ENCODE measurements around the gene METTL5. TPM values are rescaled to one million over a fixed set of nuclear protein-coding genes. Genes with fewer than 3 reads are reported as not detected.
"Not testable (repeated sequence)": the region's sequence is repeated elsewhere in the genome, so short reads cannot be mapped to it uniquely, and the experiment has no call there.

The METTL5 gene
- total RNA-seq, 1 experiment from 2014 or later, result 35.8 TPM

DNA sequence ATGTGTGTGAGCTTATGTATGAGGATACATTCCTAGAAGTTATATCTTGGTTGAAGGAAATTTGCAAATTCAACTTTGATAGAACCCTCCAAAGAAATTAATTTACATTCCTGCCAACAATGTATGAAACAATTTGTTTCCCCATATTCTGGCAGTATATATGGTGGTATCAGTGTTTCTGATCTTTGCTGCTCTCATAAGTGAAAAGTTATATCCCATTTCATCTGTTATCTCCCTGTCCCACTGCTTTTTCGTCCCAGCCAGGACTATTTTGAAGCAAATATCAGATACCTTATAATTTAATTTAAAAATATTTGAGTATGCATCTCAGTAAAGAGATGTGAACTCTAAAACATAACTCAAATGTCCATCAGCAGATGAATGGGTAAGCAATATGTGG is 9.7 kb upstream of the METTL5 start:
- DNase-seq (ENCODE audit: low spot score), result no peak

DNA sequence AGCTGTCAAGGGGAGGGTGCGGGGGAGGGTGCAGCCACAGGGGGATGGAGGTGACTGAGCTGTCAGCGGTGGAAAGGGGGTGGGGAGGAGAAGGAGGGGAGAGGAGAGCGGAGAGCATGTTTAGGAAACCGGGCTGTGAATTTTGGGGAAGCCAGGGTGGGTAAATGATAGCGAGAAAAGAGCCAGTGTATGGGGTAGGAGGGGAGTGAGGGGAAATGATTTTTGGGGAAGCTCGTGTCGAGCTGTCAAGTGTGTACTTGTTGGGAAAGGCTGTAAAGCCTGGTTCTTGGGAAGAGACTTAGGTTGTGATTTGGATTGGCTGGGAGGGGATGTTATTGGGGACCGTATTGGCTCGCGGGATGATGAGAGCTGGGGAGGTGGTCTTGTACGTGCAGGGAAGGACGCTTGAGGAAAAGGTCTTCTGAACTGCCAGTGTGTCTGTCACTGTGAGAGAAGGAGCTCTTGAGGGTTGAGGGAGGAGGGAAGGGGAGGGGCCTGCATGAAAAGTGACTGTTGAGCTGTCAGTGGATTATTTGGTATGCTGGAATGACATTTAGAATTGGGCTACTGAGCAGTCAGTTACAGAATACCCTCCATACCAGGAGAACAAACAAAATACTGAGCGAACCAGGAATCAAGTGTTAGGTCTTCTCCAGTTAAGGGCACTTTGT is 3.6 kb upstream of the METTL5 start:
- DNase-seq (ENCODE audit: low spot score), result peak; percentile 48

DNA sequence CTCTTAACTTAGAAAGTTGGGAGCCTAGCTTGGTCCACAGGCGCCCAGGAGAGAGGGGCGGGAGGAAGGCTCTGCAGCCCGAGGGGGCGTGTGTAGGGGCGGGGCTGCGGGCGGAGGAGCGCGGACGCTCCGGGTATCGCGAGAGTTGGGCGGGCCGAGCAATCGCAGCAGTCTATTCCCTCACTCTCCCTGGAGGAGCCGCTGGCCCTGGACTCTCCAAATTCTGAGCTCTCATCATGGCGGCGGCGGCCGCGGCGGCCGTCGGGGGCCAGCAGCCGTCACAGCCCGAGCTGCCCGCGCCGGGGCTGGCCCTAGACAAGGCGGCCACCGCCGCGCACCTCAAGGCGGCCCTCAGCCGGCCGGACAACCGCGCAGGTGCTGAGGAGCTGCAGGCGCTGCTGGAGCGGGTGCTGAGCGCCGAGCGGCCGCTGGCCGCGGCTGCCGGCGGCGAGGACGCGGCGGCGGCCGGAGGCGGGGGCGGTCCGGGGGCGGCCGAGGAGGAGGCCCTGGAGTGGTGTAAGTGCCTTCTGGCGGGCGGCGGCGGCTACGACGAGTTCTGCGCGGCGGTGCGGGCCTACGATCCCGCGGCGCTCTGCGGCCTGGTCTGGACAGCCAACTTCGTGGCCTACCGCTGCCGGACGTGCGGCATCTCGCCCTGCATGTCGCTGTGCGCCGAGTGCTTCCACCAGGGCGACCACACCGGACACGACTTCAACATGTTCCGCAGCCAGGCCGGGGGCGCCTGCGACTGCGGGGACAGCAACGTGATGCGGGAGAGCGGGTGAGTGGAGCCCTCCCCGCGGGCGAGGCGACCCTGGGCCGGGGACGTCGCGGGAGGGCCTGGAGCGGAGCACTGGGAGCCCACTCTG is 2.8 kb upstream of the METTL5 start, which contains the start of gene UBR3:
Gene UBR3 (plus strand): TSS at position 183 of the 869 bp plus-strand sequence. CDS start 54 bp downstream, at position 237.
- DNase-seq (ENCODE audit: low spot score), result peak; percentile 85

DNA sequence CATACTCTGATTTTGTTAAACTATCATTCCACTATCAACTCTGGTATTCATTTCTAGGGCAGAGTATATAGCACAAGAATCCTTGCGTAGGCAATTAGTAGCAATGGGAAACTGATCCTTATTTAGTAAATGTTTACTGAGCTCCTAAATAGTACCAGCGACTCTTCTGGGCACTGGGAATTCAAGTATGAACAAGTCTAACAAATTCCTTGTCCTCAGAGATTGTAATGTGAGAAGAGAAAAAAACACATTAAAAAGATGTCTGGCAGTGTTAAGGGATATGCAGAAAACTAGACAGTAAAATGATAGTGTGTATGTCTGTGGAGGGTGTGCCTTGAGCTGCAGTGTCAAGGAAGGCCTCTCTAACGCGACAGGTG is 721 bp downstream of the METTL5 start:
- DNase-seq (ENCODE audit: low spot score), result no peak

DNA sequence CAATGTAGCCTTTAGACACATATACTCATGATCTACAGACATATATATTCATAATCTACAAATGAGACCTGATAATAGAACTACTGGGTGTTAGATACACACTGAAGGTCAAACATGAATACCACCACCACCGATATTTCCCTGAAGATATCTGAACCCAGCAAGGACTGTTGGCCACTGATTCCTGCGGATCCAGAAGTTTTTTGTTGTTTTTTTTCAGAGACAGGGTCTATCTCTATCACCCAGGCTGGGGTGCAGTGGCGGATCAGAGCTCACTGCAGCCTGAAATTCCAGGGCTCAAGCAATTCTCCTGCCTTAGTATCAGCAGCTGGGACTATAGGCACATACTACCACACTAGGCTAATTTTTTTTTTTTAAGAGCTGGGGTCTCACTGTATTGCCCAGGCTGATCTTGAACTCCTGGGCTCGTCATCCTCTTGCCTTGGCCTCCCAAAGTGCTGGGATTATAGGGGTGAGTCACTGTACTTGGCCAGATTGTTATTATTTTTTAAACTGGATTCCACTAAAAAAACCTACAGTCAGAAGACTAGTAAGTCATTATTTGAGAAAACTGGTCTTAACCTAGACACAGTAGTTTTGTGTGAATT is 1.8 kb downstream of the METTL5 start:
- DNase-seq (ENCODE audit: low spot score), result no peak

DNA sequence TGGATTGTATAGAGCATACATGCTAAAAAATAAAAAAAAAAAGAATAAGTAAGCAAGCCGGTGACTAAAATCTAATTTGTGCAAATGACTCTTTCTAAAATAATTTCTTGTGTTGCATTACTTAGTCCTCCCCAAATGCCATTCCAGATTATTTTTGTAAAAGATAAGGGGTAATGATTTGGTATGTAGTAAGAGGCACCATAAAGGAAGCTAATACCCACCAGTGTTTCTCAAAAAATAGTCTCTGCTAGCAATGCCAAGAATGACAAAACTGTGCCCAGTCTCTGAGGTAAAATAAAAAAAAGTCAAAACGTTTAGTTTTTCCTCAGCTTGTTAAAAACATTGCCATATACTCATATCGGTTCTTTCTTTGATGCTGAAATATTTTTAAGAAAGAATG is 2.7 kb downstream of the METTL5 start:
- DNase-seq (ENCODE audit: low spot score), result no peak

DNA sequence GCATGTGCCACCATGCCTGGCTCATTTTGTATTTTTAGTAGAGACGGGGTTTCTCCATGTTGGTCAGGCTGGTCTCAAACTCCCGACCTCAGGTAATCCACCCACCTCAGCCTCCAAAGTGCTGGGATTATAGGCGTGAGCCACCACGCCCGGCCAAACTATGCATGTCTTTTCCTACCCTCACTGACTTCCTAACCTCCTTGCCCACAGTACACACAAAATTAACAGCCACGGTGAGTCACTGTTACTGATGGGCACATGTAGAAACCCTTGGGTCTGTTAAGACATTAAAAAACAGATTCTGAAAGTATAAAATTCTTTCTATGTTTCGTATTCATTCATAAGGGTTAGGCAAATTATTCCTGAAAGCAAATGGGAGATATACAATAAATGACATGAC is 4.6 kb downstream of the METTL5 start:
- DNase-seq (ENCODE audit: low spot score), result not testable (repeated sequence)

DNA sequence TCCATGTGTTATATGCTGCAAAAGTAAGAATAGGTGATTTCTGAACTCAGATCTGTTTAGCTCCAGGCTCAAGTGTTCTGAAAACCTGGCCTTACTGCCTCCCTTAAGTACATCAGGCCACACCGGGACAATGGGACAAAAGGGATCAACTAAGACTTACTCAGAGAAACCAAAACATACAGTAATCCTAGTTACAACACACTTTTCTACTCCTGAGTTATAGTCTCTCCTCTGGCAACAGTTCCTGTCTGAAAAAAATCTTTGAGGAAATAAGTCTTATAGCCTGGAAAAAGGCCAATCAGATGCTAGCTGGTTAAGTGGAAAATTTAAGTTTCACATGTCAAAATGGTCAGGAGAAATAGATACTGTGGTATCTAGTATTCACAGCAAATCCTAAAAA is 5.6 kb downstream of the METTL5 start:
- no peak for DNase-seq (ENCODE audit: low spot score)

DNA sequence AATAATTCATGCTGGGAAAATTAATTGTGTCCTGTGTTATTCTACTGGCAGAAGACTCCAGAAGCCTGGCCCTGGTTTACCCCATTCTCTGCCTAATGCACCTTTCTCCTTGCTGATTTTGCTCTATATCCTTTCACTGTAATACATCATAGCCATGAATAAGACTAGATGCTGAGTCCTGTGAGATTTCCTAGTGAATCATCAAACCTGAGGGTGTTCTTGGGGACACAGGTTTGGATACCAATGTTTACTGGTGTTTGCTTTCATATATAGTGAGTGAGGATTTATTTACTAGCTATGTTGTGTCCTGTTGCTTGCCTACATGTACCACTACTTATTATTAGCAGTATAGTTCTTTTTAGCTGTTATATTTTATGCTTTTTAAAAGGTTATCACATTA is 6.5 kb downstream of the METTL5 start:
- DNase-seq (ENCODE audit: low spot score), result no peak

DNA sequence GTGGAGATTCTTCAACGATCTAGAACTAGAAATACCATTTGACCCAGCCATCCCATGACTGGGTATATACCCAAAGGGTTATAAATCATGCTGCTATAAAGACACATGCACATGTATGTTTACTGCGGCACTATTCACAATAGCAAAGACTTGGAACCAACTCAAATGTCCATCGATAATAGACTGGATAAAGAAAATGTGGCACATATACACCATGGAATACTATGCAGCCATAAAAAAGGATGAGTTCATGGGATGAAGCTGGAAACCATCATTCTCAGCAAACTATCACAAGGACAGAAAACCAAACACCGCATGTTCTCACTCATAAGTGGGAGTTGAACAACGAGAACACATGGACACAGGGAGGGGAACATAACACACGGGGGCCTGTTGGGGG is 7.3 kb downstream of the METTL5 start:
- not testable (repeated sequence) for DNase-seq (ENCODE audit: low spot score)

DNA sequence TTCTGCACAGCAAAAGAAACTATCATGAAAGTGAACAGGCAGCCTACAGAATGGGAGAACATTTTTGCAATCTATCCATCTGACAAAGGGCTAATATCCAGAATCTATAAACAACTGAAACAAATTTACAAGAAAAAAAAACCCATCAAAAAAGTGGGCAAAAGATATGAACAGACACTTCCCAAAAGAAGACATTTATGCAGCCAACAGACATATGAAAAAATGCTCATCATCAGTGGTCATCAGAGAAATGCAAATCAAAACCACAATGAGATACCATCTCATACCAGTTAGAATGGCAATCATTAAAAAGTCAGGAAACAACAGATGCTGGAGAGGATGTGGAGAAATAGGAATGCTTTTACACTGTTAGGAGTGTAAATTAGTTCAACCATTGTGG is 7.7 kb downstream of the METTL5 start:
- not testable (repeated sequence) for DNase-seq (ENCODE audit: low spot score)

DNA sequence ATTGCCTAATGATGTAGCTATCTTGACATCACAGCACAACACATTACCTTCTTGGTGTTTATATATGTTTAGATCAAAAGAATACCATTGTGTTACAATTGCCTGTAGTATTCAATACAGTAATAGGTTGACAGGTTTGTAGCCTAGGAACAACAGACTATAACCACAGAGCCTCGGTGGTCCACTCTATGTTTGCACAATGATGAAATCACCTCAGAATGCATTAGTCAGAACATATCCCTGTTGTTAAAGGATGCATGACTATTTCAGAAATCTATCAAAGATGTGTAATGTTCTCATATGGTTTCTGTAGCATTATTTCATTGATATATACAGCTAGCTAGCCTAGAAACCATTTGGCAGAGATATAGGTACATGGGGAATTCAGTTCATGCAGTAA is 8.9 kb downstream of the METTL5 start:
- DNase-seq (ENCODE audit: low spot score), result no peak

DNA sequence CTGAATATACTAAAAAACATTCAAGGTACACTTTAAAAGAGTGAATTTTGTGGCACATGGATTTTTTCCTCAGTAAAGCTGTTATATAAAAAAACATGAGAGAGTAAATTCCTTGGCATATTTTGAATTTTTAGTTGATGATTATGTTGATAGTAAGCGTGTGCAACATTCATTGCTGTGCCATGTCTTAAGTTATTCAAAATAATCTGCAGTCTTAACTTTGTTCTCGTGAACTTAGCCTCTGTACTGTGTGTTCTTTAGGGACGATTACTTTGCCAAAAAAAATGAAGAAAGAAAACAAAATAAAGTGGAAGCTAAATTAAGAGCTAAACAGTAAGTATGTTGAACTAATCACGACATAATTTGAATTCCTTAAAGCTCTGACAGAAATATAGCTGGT is 16.5 kb downstream of the METTL5 start:
- DNase-seq (ENCODE audit: low spot score), result no peak

DNA sequence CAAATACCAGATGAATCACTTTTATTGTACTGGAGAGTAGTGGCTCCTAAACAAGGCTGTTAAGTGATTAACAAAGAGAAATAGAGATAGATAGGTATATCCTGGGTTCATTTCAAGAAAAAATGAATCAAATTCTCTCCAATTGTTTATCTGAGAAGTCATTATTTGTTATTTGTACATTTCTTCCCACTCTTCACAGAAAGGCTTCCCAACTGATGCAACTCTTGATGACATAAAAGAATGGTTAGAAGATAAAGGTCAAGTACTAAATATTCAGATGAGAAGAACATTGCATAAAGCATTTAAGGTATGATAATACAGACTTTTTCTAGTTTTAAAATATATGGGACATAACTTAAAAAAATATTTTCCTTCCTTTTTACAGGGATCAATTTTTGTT is 18.1 kb downstream of the METTL5 start:
- DNase-seq (ENCODE audit: low spot score), result no peak

DNA sequence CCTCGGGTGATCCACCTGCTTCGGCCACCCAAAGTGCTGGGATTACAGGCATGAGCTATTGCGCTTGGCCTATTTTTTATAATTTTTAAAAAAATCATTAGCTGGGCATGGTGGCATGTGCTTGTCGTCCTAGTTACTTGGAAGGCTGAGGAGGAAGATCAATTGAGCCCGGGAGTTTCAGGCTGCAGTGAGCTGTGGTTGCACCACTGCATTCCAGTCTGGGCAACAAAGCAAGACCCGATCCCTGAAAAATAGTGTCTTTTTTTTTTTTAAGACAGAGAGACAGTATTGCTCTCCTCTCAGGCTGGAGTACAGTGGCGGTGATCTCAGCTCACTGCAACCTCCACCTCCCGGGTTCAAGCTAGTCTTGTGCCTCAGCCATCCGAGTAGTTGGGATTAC is 21.2 kb downstream of the METTL5 start:
- DNase-seq (ENCODE audit: low spot score), result no peak

DNA sequence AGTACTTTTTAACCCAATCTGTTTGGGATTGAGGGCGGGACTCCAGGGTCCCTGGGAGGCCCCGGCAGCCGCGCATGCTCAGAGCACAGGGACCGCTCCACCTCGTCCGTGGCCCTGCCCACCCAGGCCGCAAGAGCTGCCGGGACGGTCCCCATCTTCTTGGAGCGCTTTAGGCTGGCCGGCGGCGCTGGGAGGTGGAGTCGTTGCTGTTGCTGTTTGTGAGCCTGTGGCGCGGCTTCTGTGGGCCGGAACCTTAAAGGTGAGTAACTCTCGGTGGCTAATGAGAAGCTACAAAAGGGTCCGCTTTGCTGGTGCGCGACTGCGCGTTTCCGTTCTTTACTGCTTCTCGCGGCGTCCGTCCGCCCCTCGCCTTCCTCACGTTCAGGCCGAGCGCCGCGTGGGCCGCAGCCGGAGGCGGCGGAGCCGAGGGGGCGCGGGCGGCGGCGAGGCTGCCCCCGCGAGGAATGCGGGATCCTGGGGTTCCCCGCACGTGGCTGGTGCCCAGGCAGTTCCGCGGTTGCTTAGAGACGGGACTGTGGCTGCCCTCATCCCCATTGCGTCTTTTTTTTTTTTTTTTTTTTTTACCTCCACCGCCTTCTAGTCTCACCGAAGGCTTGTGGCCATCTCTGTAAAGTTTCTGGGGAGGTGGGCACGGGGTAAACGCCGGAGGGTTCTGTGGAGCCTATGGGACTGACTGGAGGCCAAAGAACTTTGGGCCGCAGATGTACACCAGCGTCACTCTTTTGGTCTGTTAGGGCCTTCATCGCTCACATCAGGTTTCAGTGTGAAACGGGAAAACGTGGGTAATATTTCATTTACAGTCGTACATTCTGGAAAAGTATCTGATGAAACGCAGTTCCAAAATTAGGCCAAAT is 25.8 kb downstream of the METTL5 start, which contains the start of gene SSB:
Gene SSB (plus strand): TSS at position 154 of the 875 bp plus-strand sequence. CDS start 2,090 bp downstream, outside the sequence.
- DNase-seq (ENCODE audit: low spot score), result peak; percentile 91

DNA sequence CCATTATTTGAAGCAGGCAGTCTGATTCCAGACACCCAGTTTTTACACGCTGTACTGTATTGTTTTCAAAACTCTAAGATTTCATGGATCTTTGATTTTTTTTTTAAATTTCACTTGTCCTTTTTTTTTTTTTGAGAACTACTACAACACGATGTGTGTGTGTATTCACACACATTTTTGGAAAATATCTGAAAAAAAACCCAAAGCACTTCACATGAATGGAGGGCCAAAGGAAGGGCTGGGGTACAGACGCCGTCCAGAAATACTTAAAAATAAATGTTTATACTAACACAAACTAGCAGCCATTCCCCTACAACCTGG is 26.3 kb downstream of the METTL5 start:
- DNase-seq (ENCODE audit: low spot score), result no peak

DNA sequence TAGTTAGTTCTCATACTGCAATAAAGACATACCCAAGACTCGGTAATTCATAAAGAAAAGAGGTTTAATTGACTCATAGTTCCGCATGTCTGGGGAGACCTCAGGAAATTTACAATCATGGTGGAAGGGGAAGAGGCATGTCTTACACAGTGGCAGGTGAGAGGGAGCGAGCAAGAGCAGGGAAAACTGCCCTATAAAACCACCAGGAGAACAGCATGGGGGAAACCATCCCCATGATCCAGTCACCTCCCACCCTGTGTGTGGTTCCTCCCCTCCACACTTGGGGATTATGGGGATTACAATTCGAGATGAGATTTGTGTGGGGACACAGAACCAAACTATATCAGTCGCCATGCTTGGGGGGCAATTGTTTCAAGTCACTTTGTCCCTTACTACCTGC is 27.1 kb downstream of the METTL5 start:
- DNase-seq (ENCODE audit: low spot score), result no peak

DNA sequence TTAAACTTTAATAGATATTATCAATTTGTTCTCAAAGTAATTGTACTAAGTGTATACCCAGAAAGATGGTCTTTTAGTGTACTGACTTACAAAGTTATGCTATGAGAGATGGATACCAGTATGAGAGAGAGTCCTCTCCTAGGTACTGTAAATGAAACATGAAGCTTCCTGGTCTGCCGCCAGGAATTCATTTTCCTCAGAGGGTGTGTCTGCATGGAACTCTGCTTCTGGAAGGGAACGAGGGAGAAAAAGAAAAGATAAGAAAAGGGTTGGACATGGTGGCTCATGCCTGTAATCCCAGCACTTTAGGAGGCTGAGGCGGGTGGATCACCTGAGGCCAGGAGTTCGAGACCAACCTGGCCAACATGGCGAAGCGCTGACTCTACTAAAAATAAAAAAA is 28.3 kb downstream of the METTL5 start:
- DNase-seq (ENCODE audit: low spot score), result no peak

DNA sequence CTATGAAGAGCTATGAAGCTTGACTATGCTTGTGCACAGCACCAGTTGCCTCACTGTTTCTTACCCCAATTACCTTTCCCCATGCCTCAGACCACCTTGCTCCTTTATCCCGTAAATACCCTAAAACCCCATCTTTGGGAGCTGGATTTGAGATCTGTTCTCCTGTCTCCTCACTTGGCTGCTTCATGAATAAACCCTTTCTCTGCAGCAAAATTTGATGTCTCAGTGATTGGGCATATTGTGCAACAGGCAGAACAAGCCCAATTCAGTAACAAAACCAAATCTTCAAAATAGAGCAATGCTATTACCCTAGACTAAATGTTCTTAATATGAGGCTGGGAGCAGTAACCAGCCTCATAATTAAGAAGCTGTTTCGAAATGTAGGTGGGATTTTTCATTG is 29.5 kb downstream of the METTL5 start:
- DNase-seq (ENCODE audit: low spot score), result no peak

DNA sequence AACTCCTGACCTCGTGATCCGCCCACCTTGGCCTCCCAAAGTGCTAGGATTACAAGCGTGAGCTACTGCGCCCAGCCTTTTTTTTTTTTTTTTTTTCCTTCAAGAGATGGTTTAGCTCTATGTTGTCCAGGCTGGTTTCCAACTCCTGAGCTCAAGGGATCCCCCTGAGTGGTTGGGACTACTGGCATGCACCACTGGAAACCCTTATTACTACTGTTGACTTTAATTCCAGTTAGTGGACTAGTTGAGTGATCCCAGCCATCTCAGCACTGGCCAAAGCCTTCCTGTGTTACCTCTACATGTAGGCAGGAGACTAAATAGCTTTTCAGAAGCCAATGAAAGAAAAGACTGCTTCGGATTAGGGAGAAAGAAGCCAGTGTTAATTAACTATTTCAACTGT is 34.1 kb downstream of the METTL5 start:
- DNase-seq (ENCODE audit: low spot score), result no peak

DNA sequence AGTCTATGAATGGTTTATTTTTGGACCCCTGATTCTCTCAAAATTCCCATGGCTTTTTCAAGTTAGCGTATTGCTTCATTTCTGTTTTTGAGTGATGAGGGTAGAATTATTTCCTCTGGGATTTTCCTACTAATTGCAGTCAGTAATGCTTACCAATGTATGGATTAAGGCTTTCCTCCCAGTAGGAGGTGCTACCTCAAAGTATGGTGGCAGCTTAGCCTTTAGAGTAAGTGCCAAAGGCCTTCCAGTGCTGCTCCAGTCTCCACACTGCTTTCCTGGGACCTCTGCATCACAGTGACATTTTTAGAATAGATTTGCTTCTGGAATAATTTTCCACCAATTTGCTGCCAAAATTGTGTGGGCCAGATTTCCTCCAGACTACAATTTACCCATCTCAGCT is 42.2 kb downstream of the METTL5 start:
- DNase-seq (ENCODE audit: low spot score), result peak; percentile 16
